SU-DHL-6 (cell line): ENCODE results near the gene UBALD2.
"Not testable (repeated sequence)": the region's sequence is repeated elsewhere in the genome, so short reads cannot be mapped to it uniquely, and the experiment has no call there.

Source experiments
- H2AFZ ChIP-seq: fragments of 200-600 bp; sonication (generic); 2 replicates; pipeline ENCODE4 v1.6.1; 2014; ENCODE audit warnings: low read depth, mild to moderate bottlenecking, moderate library complexity, mixed read lengths, antibody characterized with exemption, low read length; ENCODE audit not compliant: severe bottlenecking
- H3F3A ChIP-seq: fragments of 200-600 bp; shearing (Covaris generic); 2 replicates; pipeline ENCODE4 v1.6.0; 2016; ENCODE audit warnings: antibody characterized with exemption, mild to moderate bottlenecking; ENCODE audit not compliant: insufficient read depth
- H3K27ac ChIP-seq: fragments of 200-600 bp; sonication (generic); 2 replicates; pipeline ENCODE4 v1.5.1; 2016; ENCODE audit warnings: low read depth, mild to moderate bottlenecking, low read length, moderate library complexity, mixed read lengths
- H3K27me3 ChIP-seq: fragments of 200-600 bp; sonication (generic), shearing (Covaris generic); 2 replicates; pipeline ENCODE4 v1.6.0; 2014; ENCODE audit warnings: mild to moderate bottlenecking, low read length
- H3K36me3 ChIP-seq: fragments of 200-600 bp; sonication (generic); 2 replicates; pipeline ENCODE4 v1.6.1; 2014; ENCODE audit warnings: mild to moderate bottlenecking, low read length, mixed read lengths
- H3K4me2 ChIP-seq: fragments of 300-600, 200-600 bp; shearing (Covaris generic), sonication (generic); 2 replicates; pipeline ENCODE4 v1.6.0; 2014; ENCODE audit warnings: low read length, low read depth, mild to moderate bottlenecking; ENCODE audit not compliant: poor library complexity, severe bottlenecking
- H3K4me3 ChIP-seq: fragments of 200-600 bp; sonication (generic); 2 replicates; pipeline ENCODE4 v1.5.1; 2014; ENCODE audit warnings: antibody characterized with exemption, low read length, mild to moderate bottlenecking, mixed read lengths; ENCODE audit not compliant: insufficient read depth, poor library complexity, severe bottlenecking
- H3K79me2 ChIP-seq: fragments of 200-600 bp; sonication (generic); 2 replicates; pipeline ENCODE4 v1.6.1; 2014; ENCODE audit warnings: mild to moderate bottlenecking, low read length, moderate library complexity; ENCODE audit not compliant: insufficient read depth
- H3K9ac ChIP-seq: fragments of 200-600 bp; sonication (generic); 2 replicates; pipeline ENCODE4 v1.7.0; 2014; ENCODE audit warnings: mild to moderate bottlenecking, low read length
- H3K9me2 ChIP-seq: fragments of 200-600 bp; sonication (generic); replicated peaks from 2 replicates; pipeline ENCODE4 v1.6.1; 2014; ENCODE audit warnings: low read length; ENCODE audit not compliant: insufficient read depth
- H3K9me3 ChIP-seq: fragments of 200-600 bp; sonication (generic); 2 replicates; pipeline ENCODE4 v1.6.1; 2014; ENCODE audit warnings: low read length, mixed read lengths; ENCODE audit not compliant: insufficient read depth
- H4K20me1 ChIP-seq: fragments of 200-600 bp; sonication (generic); 2 replicates; pipeline ENCODE4 v1.6.1; 2014; ENCODE audit warnings: low read depth, mild to moderate bottlenecking, antibody characterized with exemption, low read length, moderate library complexity, mixed read lengths
- CTCF ChIP-seq: fragments of 200-600 bp; sonication (generic); IDR thresholded peaks from one replicate; pipeline ENCODE4 v1.5.1; 2017; ENCODE audit warnings: antibody characterized with exemption, mild to moderate bottlenecking, low read length, moderate library complexity; ENCODE audit not compliant: insufficient read depth, poor library complexity, severe bottlenecking
- EZH2phosphoT487 ChIP-seq: fragments of 200-600 bp; sonication (generic), shearing (Covaris generic); conservative IDR thresholded peaks from 2 replicates; pipeline ENCODE4 v1.6.1; 2018; ENCODE audit warnings: mild to moderate bottlenecking, antibody characterized with exemption, low read length, moderate library complexity, mixed read lengths

The UBALD2 gene

GRCh38 chr17:76304226-76305134 lies 39.3 kb downstream of the UBALD2 start:
- no peak overlapping the region for H3K27ac ChIP-seq
- no peaks in the 10 kb centered on the region for H3K79me2 ChIP-seq
- no peak overlapping the region for H3K9ac ChIP-seq
- H3K4me3 ChIP-seq = no peak overlapping the region
- no peaks in the 10 kb centered on the region for H3K27me3 ChIP-seq
- no peaks in the 10 kb centered on the region for H3K9me2 ChIP-seq
- H3K36me3 ChIP-seq = no peaks in the 10 kb centered on the region
- TF ChIP-seq CTCF (no peak), EZH2phosphoT487 (no peak)
- no peak overlapping the region for H2AFZ ChIP-seq
- no peaks in the 10 kb centered on the region for H3K9me3 ChIP-seq
- H3K4me2 ChIP-seq = no peak overlapping the region
- no peaks in the 10 kb centered on the region for H4K20me1 ChIP-seq
- H3F3A ChIP-seq = no peaks in the 10 kb centered on the region

GRCh38 chr17:76305135-76305454 lies 39.9 kb downstream of the UBALD2 start:
- H2AFZ ChIP-seq, H3K9me3 ChIP-seq, H3K27me3 ChIP-seq, H3K27ac ChIP-seq, H3K9me2 ChIP-seq, H4K20me1 ChIP-seq, H3F3A ChIP-seq, H3K9ac ChIP-seq, H3K4me2 ChIP-seq, H3K36me3 ChIP-seq, H3K4me3 ChIP-seq, H3K79me2 ChIP-seq: not testable (repeated sequence)

- Histone ChIP-seq H2AFZ (no peak overlapping the region), H3K4me2 (no peak overlapping the region), H3K4me3 (no peak overlapping the region), H3K36me3 (no peaks in the 10 kb centered on the region), H3K9me2 (no peaks in the 10 kb centered on the region), H3K9ac (no peak overlapping the region), H4K20me1 (no peaks in the 10 kb centered on the region), H3K79me2 (no peaks in the 10 kb centered on the region), H3K9me3 (no peaks in the 10 kb centered on the region), H3F3A (no peaks in the 10 kb centered on the region), H3K27me3 (no peaks in the 10 kb centered on the region), H3K27ac (no peak overlapping the region)
- TF ChIP-seq EZH2phosphoT487 (no peak), CTCF (no peak)
Observed at GRCh38 chr17:76307299-76307965, 42.3 kb downstream of the UBALD2 start.

- no peak for TF ChIP-seq CTCF
- no peak for TF ChIP-seq EZH2phosphoT487
- H2AFZ ChIP-seq = no peak within 1 kb of the TSS
- no peak within 1 kb of the TSS for H3K27ac ChIP-seq
- H3K36me3 ChIP-seq = no peaks in the 10 kb centered on the region
- no peaks in the 10 kb centered on the region for H3K9me3 ChIP-seq
- H3K9ac ChIP-seq = no peak within 1 kb of the TSS
- H3K4me3 ChIP-seq = no peak within 1 kb of the TSS
- no peaks in the 10 kb centered on the region for H3K79me2 ChIP-seq
- H3K27me3 ChIP-seq = no peaks in the 10 kb centered on the region
- H3K4me2 ChIP-seq = no peak within 1 kb of the TSS
- H3F3A ChIP-seq = no peaks in the 10 kb centered on the region
- no peaks in the 10 kb centered on the region for H4K20me1 ChIP-seq
- H3K9me2 ChIP-seq = no peaks in the 10 kb centered on the region
Observed at GRCh38 chr17:76307966-76308338, 42.8 kb downstream of the UBALD2 start, which contains the start of gene QRICH2. TSS of gene QRICH2 (minus strand) at chr17:76308276. CDS start at chr17:76307998, 278 bp downstream.
